ENCODE data around the gene SEC62. TPM values are rescaled to one million over a fixed set of nuclear protein-coding genes. Genes with fewer than 3 reads are reported as not detected.

The SEC62 gene
- 10 to 100 TPM; 85.7 to 87.4 TPM for total RNA-seq
- total RNA-seq, result 82.8 to 132 reads per million in 2 donors

GRCh38 chr3:169966428-169966950 is at the start of gene SEC62:
TSS of gene SEC62 (plus strand) at chr3:169966807. CDS start at chr3:169966823, 16 bp downstream.
- Mint-ChIP-seq H3K4me3 (peak within 1 kb of the TSS; percentile 97), H3K27ac (peak within 1 kb of the TSS; percentile 99), H3K4me1 (peaks cover 42% of the 10 kb centered on the region), H3K36me3 (ENCODE audit: low read depth) (peaks cover 3% of the 10 kb centered on the region), H3K27me3 (no peaks in the 10 kb centered on the region)
- H3K9me3 ChIP-seq (ENCODE audit: control insufficient read depth, low read length, poor library complexity, severe bottlenecking), result no peaks in the 10 kb centered on the region
- DNase-seq (peak; percentile 89 to 94 (median 91)), ATAC-seq (peak; percentile 92)

GRCh38 chr3:169923189-169923588 is 43.4 kb upstream of the SEC62 start:
- peaks cover 6% of the 10 kb centered on the region for H3K36me3 Mint-ChIP-seq (ENCODE audit: low read depth)
- no peaks in the 10 kb centered on the region for H3K4me1 Mint-ChIP-seq
- no peak overlapping the region for H3K4me3 Mint-ChIP-seq
- H3K9me3 ChIP-seq (ENCODE audit: control insufficient read depth, low read length, poor library complexity, severe bottlenecking), result no peaks in the 10 kb centered on the region
- no peak for ATAC-seq
- DNase-seq, result no peak
- H3K27me3 Mint-ChIP-seq, result peaks cover 19% of the 10 kb centered on the region
- H3K27ac Mint-ChIP-seq, result no peak overlapping the region

- ATAC-seq, result no peak
- H3K27ac Mint-ChIP-seq, result no peak overlapping the region
- no peak for DNase-seq
These were observed 42.8 kb upstream of the SEC62 start for GRCh38 chr3:169923831-169924230.

GRCh38 chr3:169929830-169930519 is 36.6 kb upstream of the SEC62 start:
- ATAC-seq, result peak; percentile 39
- no peak overlapping the region for H3K27ac Mint-ChIP-seq
- H3K9me3 ChIP-seq (ENCODE audit: control insufficient read depth, low read length, poor library complexity, severe bottlenecking), result no peaks in the 10 kb centered on the region
- no peaks in the 10 kb centered on the region for H3K4me1 Mint-ChIP-seq
- H3K36me3 Mint-ChIP-seq (ENCODE audit: low read depth), result peaks cover 6% of the 10 kb centered on the region
- no peak for DNase-seq
- H3K4me3 Mint-ChIP-seq, result no peak overlapping the region
- H3K27me3 Mint-ChIP-seq, result peaks cover 38% of the 10 kb centered on the region

More at GRCh38 chr3:169923831-169924230, 42.8 kb upstream of the SEC62 start:
- H3K4me1 Mint-ChIP-seq, result no peaks in the 10 kb centered on the region
- no peak overlapping the region for H3K4me3 Mint-ChIP-seq
- H3K27me3 Mint-ChIP-seq, result peaks cover 19% of the 10 kb centered on the region
- H3K9me3 ChIP-seq (ENCODE audit: control insufficient read depth, low read length, poor library complexity, severe bottlenecking), result no peaks in the 10 kb centered on the region
- H3K36me3 Mint-ChIP-seq (ENCODE audit: low read depth), result peaks cover 6% of the 10 kb centered on the region

- Mint-ChIP-seq H3K4me3 (no peak overlapping the region), H3K4me1 (peaks cover 2% of the 10 kb centered on the region), H3K27me3 (peaks cover 45% of the 10 kb centered on the region), H3K27ac (no peak overlapping the region), H3K36me3 (ENCODE audit: low read depth) (peaks cover 6% of the 10 kb centered on the region)
- DNase-seq, result no peak
- no peak for ATAC-seq
- H3K9me3 ChIP-seq (ENCODE audit: control insufficient read depth, low read length, poor library complexity, severe bottlenecking), result no peaks in the 10 kb centered on the region
These were observed 35.8 kb upstream of the SEC62 start for GRCh38 chr3:169930843-169931242.

GRCh38 chr3:169931747-169932520 is 34.7 kb upstream of the SEC62 start:
- DNase-seq, result no peak
- ATAC-seq, result peak; percentile 80
- H3K9me3 ChIP-seq (ENCODE audit: control insufficient read depth, low read length, poor library complexity, severe bottlenecking), result no peaks in the 10 kb centered on the region
- H3K27me3 Mint-ChIP-seq, result peaks cover 39% of the 10 kb centered on the region
- H3K27ac Mint-ChIP-seq, result no peak overlapping the region
- H3K4me3 Mint-ChIP-seq, result no peak overlapping the region
- peaks cover 2% of the 10 kb centered on the region for H3K4me1 Mint-ChIP-seq
- H3K36me3 Mint-ChIP-seq (ENCODE audit: low read depth), result peaks cover 4% of the 10 kb centered on the region

- no peak overlapping the region for H3K27ac Mint-ChIP-seq
- H3K9me3 ChIP-seq (ENCODE audit: control insufficient read depth, low read length, poor library complexity, severe bottlenecking), result no peaks in the 10 kb centered on the region
- H3K27me3 Mint-ChIP-seq, result peaks cover 40% of the 10 kb centered on the region
- no peak overlapping the region for H3K4me3 Mint-ChIP-seq
- H3K4me1 Mint-ChIP-seq, result peaks cover 2% of the 10 kb centered on the region
- no peak for ATAC-seq
- DNase-seq, result no peak
- H3K36me3 Mint-ChIP-seq (ENCODE audit: low read depth), result peaks cover 4% of the 10 kb centered on the region
These were observed 27.3 kb upstream of the SEC62 start for GRCh38 chr3:169939320-169939719.

- H3K4me1 Mint-ChIP-seq, result peaks cover 2% of the 10 kb centered on the region
- peaks cover 2% of the 10 kb centered on the region for H3K36me3 Mint-ChIP-seq (ENCODE audit: low read depth)
- ATAC-seq (no peak), DNase-seq (no peak)
- no peak overlapping the region for H3K27ac Mint-ChIP-seq
- H3K4me3 Mint-ChIP-seq, result no peak overlapping the region
- H3K27me3 Mint-ChIP-seq, result peaks cover 36% of the 10 kb centered on the region
- H3K9me3 ChIP-seq (ENCODE audit: control insufficient read depth, low read length, poor library complexity, severe bottlenecking), result no peaks in the 10 kb centered on the region
These were observed 26.9 kb upstream of the SEC62 start for GRCh38 chr3:169939751-169940150.

- Mint-ChIP-seq H3K27me3 (peaks cover 31% of the 10 kb centered on the region), H3K36me3 (ENCODE audit: low read depth) (no peaks in the 10 kb centered on the region), H3K4me1 (peaks cover 3% of the 10 kb centered on the region), H3K27ac (no peak overlapping the region), H3K4me3 (no peak overlapping the region)
- no peak for DNase-seq
- no peaks in the 10 kb centered on the region for H3K9me3 ChIP-seq (ENCODE audit: control insufficient read depth, low read length, poor library complexity, severe bottlenecking)
- ATAC-seq, result peak; percentile 53
These were observed 26.0 kb upstream of the SEC62 start for GRCh38 chr3:169940470-169941181.

- DNase-seq (no peak), ATAC-seq (peak; percentile 85)
- H3K4me3 Mint-ChIP-seq, result no peak overlapping the region
- no peaks in the 10 kb centered on the region for H3K36me3 Mint-ChIP-seq (ENCODE audit: low read depth)
- peak overlapping the region; percentile 19 for H3K27ac Mint-ChIP-seq
- peaks cover 22% of the 10 kb centered on the region for H3K27me3 Mint-ChIP-seq
- H3K4me1 Mint-ChIP-seq, result peaks cover 5% of the 10 kb centered on the region
- H3K9me3 ChIP-seq (ENCODE audit: control insufficient read depth, low read length, poor library complexity, severe bottlenecking), result no peaks in the 10 kb centered on the region
These were observed 21.3 kb upstream of the SEC62 start for GRCh38 chr3:169945313-169945712.

- peaks cover 22% of the 10 kb centered on the region for H3K27me3 Mint-ChIP-seq
- ATAC-seq (no peak), DNase-seq (no peak)
- peak overlapping the region; percentile 24 for H3K27ac Mint-ChIP-seq
- H3K36me3 Mint-ChIP-seq (ENCODE audit: low read depth), result no peaks in the 10 kb centered on the region
- H3K4me3 Mint-ChIP-seq, result no peak overlapping the region
- peaks cover 5% of the 10 kb centered on the region for H3K4me1 Mint-ChIP-seq
- no peaks in the 10 kb centered on the region for H3K9me3 ChIP-seq (ENCODE audit: control insufficient read depth, low read length, poor library complexity, severe bottlenecking)
These were observed 20.3 kb upstream of the SEC62 start for GRCh38 chr3:169946336-169946735.

- Mint-ChIP-seq H3K27me3 (peaks cover 23% of the 10 kb centered on the region), H3K27ac (no peak overlapping the region), H3K4me3 (no peak overlapping the region), H3K4me1 (peaks cover 7% of the 10 kb centered on the region), H3K36me3 (ENCODE audit: low read depth) (peaks cover 3% of the 10 kb centered on the region)
- ATAC-seq, result no peak
- DNase-seq, result no peak
- H3K9me3 ChIP-seq (ENCODE audit: control insufficient read depth, low read length, poor library complexity, severe bottlenecking), result no peaks in the 10 kb centered on the region
These were observed 17.8 kb upstream of the SEC62 start for GRCh38 chr3:169948559-169949448.

Data from T-helper 17 cell (primary cell).